ENCODE data around the gene ULK4. TPM values are rescaled to one million over a fixed set of nuclear protein-coding genes. Genes with fewer than 3 reads are reported as not detected.

ULK4 gene
- total and polyA plus RNA-seq, 2 of the 4 experiments (the other 2 are of a cell fraction), result 2.7 to 5.0 TPM

DNA sequence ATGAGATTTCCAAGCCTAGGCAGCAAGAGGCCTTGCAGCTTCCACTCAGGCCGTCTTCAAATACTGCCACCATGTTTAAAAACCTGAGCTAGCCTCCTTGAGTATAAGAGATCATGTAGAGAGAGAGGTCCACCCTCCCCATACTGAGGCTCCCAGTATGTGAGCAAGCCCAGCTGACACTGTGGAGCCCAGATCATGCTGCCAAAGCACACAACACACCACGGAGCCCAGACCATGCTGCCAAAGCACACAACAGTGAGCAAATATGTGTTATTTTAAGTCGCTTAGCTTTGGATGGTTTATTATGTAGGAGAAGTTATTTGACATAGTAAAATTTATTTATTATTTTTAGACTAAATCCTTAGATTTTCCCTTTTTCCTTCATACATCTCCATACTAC is 428.9 kb downstream of the ULK4 start:
- Histone ChIP-seq H2AK5ac (ENCODE audit: low read depth, low read length) (no peak overlapping the region), H2BK120ac (ENCODE audit: low read depth, low read length) (no peak overlapping the region), H3K27me3 (ENCODE audit: control insufficient read depth, insufficient read depth, low read length) (no peaks in the 10 kb centered on the region), H3K56ac (ENCODE audit: extremely low read depth, insufficient read depth, low read length) (no peak overlapping the region), H3K18ac (ENCODE audit: low read depth, low read length) (no peak overlapping the region), H3K36me3 (ENCODE audit: control insufficient read depth, insufficient read depth, low read length) (no peaks in the 10 kb centered on the region), H3K14ac (replicated peaks; ENCODE audit: low read depth, low read length) (no peak overlapping the region), H3K23ac (ENCODE audit: low read depth, low read length) (no peak overlapping the region), H3K4me1 (ENCODE audit: control insufficient read depth, insufficient read depth, low read length) (no peaks in the 10 kb centered on the region), H3K4me3 (ENCODE audit: insufficient read depth, low read depth, low read length) (no peak overlapping the region), H3K9me3 (ENCODE audit: control insufficient read depth, insufficient read depth, low read length) (no peaks in the 10 kb centered on the region), H3K27ac (ENCODE audit: insufficient read depth, low read length) (no peak overlapping the region), H4K20me1 (ENCODE audit: insufficient read depth, low read length) (no peaks in the 10 kb centered on the region), H3K9me1 (ENCODE audit: insufficient read depth, low read length) (no peaks in the 10 kb centered on the region), H3K9ac (ENCODE audit: low read depth, low read length) (no peak overlapping the region), H2BK5ac (ENCODE audit: low read depth, low read length, poor library complexity, severe bottlenecking) (no peak overlapping the region), H4K91ac (ENCODE audit: insufficient read depth, low read depth, low read length) (no peak overlapping the region), H2AFZ (replicated peaks; ENCODE audit: low read length, poor library complexity) (no peak overlapping the region), H2BK20ac (ENCODE audit: low read depth, low read length) (no peak overlapping the region), H2BK15ac (ENCODE audit: low read depth, low read length) (no peak overlapping the region), H3K79me1 (ENCODE audit: low read depth in 1 of 2, low read length in 2 of 2) (no peaks in the 10 kb centered on the region), H4K5ac (ENCODE audit: low read depth, low read length) (no peak overlapping the region), H4K8ac (ENCODE audit: low read depth in 2 of 2, low read length in 2 of 2) (no peak overlapping the region), H2AK9ac (replicated peaks; ENCODE audit: low read depth, low read length, poor library complexity) (no peak overlapping the region), H3K4ac (ENCODE audit: low read depth, low read length) (no peak overlapping the region), H3K4me2 (ENCODE audit: low read depth, low read length) (no peak overlapping the region)
- DNase-seq (no peak), ATAC-seq (ENCODE audit: low read depth) (no peak)
- CTCF ChIA-PET, result no interaction called here
- TF ChIP-seq FOS (IDR thresholded peaks at IDR 0.05; ENCODE audit: low read depth, low read length) (no peak), SMC3 (IDR thresholded peaks at IDR 0.05; ENCODE audit: low read depth, low read length) (no peak), MXI1 (IDR thresholded peaks at IDR 0.05; ENCODE audit: borderline replicate concordance, low read depth, low read length) (no peak), NFE2L2 (IDR thresholded peaks at IDR 0.05; ENCODE audit: low read depth, low read length) (no peak), MAZ (IDR thresholded peaks at IDR 0.05; ENCODE audit: borderline replicate concordance, low read depth, low read length) (no peak), RAD21 (IDR thresholded peaks at IDR 0.05; ENCODE audit: low read length) (no peak), RFX5 (IDR thresholded peaks at IDR 0.05; ENCODE audit: low read depth, low read length) (no peak), RCOR1 (IDR thresholded peaks at IDR 0.05; ENCODE audit: insufficient replicate concordance, low read length) (no peak), POLR2A (IDR thresholded peaks at IDR 0.05; ENCODE audit: low read depth, low read length) (no peak), MAFK (IDR thresholded peaks at IDR 0.05; ENCODE audit: low read depth, low read length) (no peak)
- TF ChIP-seq, protein P1, sequence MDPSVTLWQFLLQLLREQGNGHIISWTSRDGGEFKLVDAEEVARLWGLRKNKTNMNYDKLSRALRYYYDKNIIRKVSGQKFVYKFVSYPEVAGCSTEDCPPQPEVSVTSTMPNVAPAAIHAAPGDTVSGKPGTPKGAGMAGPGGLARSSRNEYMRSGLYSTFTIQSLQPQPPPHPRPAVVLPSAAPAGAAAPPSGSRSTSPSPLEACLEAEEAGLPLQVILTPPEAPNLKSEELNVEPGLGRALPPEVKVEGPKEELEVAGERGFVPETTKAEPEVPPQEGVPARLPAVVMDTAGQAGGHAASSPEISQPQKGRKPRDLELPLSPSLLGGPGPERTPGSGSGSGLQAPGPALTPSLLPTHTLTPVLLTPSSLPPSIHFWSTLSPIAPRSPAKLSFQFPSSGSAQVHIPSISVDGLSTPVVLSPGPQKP (IDR thresholded peaks at IDR 0.05; ENCODE audit: borderline replicate concordance, low read depth, low read length), result no peak
- TF ChIP-seq, protein P2, sequence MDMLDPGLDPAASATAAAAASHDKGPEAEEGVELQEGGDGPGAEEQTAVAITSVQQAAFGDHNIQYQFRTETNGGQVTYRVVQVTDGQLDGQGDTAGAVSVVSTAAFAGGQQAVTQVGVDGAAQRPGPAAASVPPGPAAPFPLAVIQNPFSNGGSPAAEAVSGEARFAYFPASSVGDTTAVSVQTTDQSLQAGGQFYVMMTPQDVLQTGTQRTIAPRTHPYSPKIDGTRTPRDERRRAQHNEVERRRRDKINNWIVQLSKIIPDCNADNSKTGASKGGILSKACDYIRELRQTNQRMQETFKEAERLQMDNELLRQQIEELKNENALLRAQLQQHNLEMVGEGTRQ (IDR thresholded peaks at IDR 0.05; ENCODE audit: low read depth, low read length), result no peak
- BruUV-seq (replicated peaks), result no TSS peak
- intact Hi-C loops (cut with micrococcal nuclease), result no loop called here
- no CpG with 5 or more reads among the region's 3 CpGs for WGBS, 2 experiments (ENCODE audit: extremely low coverage in 2 of 2, insufficient read length in 1 of 2)
- in situ Hi-C loops (cut with MboI; ENCODE audit: low sequenced_read_pairs), result no loop called here
- POLR2A ChIA-PET (ENCODE audit: unreplicated experiment), result no interaction called here
- dilution Hi-C loops (cut with HindIII; ENCODE audit: low sequenced_read_pairs, unreplicated experiment), result no loop called here
